A549 (cell line): ENCODE results near the gene PYCARD.

Experiments
- CTCF ChIP-seq: fragments of >200 bp; sonication (Bioruptor Twin); formaldehyde crosslinking; IDR thresholded peaks from 3 replicates; pipeline ENCODE4 v1.5.1; 2016
- ESRRA ChIP-seq: fragments of 150-350 bp; IDR thresholded peaks from 2 replicates; pipeline ENCODE4 v1.6.1; 2014; ENCODE audit warnings: mild to moderate bottlenecking, low read length, borderline replicate concordance
- JUN ChIP-seq, 2 experiments: fragments of >200 bp; sonication (Bioruptor Twin); formaldehyde crosslinking; IDR thresholded peaks; 2 replicates in 1 of 2; 3 replicates in 1 of 2; pipeline ENCODE4 v1.6.1; 2016 to 2017
- MAX ChIP-seq: IDR thresholded peaks from 2 replicates; pipeline ENCODE4 v1.6.1; 2012
- POLR2A ChIP-seq: IDR thresholded peaks from 2 replicates; pipeline ENCODE4 v1.6.1; 2012; ENCODE audit warnings: mild to moderate bottlenecking, low read length
- RAD21 ChIP-seq, 2 experiments: fragments of >200 bp in 1 of 2; sonication (Bioruptor Twin) in 1 of 2; formaldehyde crosslinking in 1 of 2; IDR thresholded peaks in 1 of 2; conservative IDR thresholded peaks in 1 of 2; 2 replicates in 1 of 2; 3 replicates in 1 of 2; pipeline ENCODE4 v1.6.1; 2012 to 2018; ENCODE audit warnings: inconsistent platforms in 1 of 2

- TF ChIP-seq RAD21 (conservative IDR thresholded peaks at IDR 0.05 in 1 of 2, IDR thresholded peaks at IDR 0.05 in 1 of 2) = no peak
- TF ChIP-seq MAX = no peak
- no peak for TF ChIP-seq CTCF
- TF ChIP-seq POLR2A = no peak
- TF ChIP-seq JUN (IDR thresholded peaks at IDR 0.05) = no peak
- TF ChIP-seq ESRRA = no peak
These were observed 19.0 kb upstream of the PYCARD start for GRCh38 chr16:31221357-31222160.
